ENCODE measurements around the gene HS3ST3B1.
A peak's percentile ranks its signal among the peaks of the same experiment; 100 is the strongest.

HS3ST3B1 gene

GRCh38 chr17:14308636-14308964 is 7.7 kb downstream of the HS3ST3B1 start (continued):
- TF ChIP-seq GLIS1 (tag by site-specific recombination; IDR thresholded peaks at IDR 0.05), result no peak
- no peak for TF ChIP-seq TRIM28 (IDR thresholded peaks at IDR 0.05; ENCODE audit: borderline replicate concordance, low read length)
- no peak for TF ChIP-seq ZNF624 (tag by site-specific recombination; IDR thresholded peaks at IDR 0.05)
- TF ChIP-seq ZFHX2 (tag by site-specific recombination; conservative IDR thresholded peaks at IDR 0.05), result no peak
- no peak for TF ChIP-seq KLF16 (tag by site-specific recombination; IDR thresholded peaks at IDR 0.05)
- no peak for TF ChIP-seq HOXC10 (CRISPR knock-in tag; IDR thresholded peaks at IDR 0.05)
- no peak for TF ChIP-seq ZXDB (tag by site-specific recombination; IDR thresholded peaks at IDR 0.05)
- TF ChIP-seq ZNF645 (tag by site-specific recombination; IDR thresholded peaks at IDR 0.05), result no peak
- TF ChIP-seq ZBTB8A (tag by site-specific recombination; IDR thresholded peaks at IDR 0.05), result no peak

- H3K4me3 ChIP-seq (ENCODE audit: low read depth, low read length), result peak overlapping the region; percentile 53
- H3K9me3 ChIP-seq (ENCODE audit: control insufficient read depth, insufficient read depth, low read depth, low read length), result no peaks in the 10 kb centered on the region
- ChIA-PET POLR2A (interaction anchor here (0.6 to 2.1 kb wide), 8 partner anchors 8 to 1291 kb away, joined by 3 to 42 read pairs (median 4); partner anchors contain the start of genes ELAC2, HS3ST3A1 and HS3ST3B1), CTCF (interaction anchor here (0.6 to 0.8 kb wide), 4 partner anchors 12 to 618 kb away, joined by 3 read pairs; no protein-coding TSS in a partner anchor)
- peaks cover 27% of the 10 kb centered on the region for H3K4me1 ChIP-seq (ENCODE audit: control insufficient read depth, insufficient read depth, low read length)
- H3K27ac ChIP-seq (ENCODE audit: extremely low read depth, low read depth, low read length), result peak overlapping the region; percentile 91
- H3K36me3 ChIP-seq (ENCODE audit: control insufficient read depth in 2 of 2, insufficient read depth in 1 of 2, low read length in 2 of 2), result peaks cover 2 to 3% of the 10 kb centered on the region in 2 experiments; a peak in 2 of 3 replicates
- TF ChIP-seq ZNF350 (tag by site-specific recombination; IDR thresholded peaks at IDR 0.05) (no peak), ZNF26 (tag by site-specific recombination; IDR thresholded peaks at IDR 0.05) (no peak), HOXA7 (CRISPR knock-in tag; IDR thresholded peaks at IDR 0.05; ENCODE audit: borderline replicate concordance) (no peak), ZBTB44 (tag by site-specific recombination; IDR thresholded peaks at IDR 0.05) (no peak), KLF9 (tag by site-specific recombination; IDR thresholded peaks at IDR 0.05; ENCODE audit: low read depth) (peak; percentile 88), ZNF580 (tag by site-specific recombination; IDR thresholded peaks at IDR 0.05) (peak; percentile 66; the same call in 1 of the 2 replicates), SCRT1 (tag by site-specific recombination; IDR thresholded peaks at IDR 0.05; ENCODE audit: borderline replicate concordance) (peak; percentile 96), ZNF513 (tag by site-specific recombination; IDR thresholded peaks at IDR 0.05) (no peak), GLIS2 (tag by site-specific recombination; IDR thresholded peaks at IDR 0.05) (peak; percentile 90), ZNF501 (tag by site-specific recombination; IDR thresholded peaks at IDR 0.05) (peak; percentile 80; the same call in 1 of the 2 replicates), ZNF292 (tag by site-specific recombination; IDR thresholded peaks at IDR 0.05; ENCODE audit: borderline replicate concordance, low read depth) (no peak), ZNF426 (tag by site-specific recombination; IDR thresholded peaks at IDR 0.05) (no peak), ZSCAN5A (tag by site-specific recombination; IDR thresholded peaks at IDR 0.05) (peak; percentile 50; the same call in 1 of the 2 replicates), ZNF184 (tag by site-specific recombination; IDR thresholded peaks at IDR 0.05) (0 out of 2 replicates have a peak, but pooled peaks have one; percentile 22), KLF1 (tag by site-specific recombination; IDR thresholded peaks at IDR 0.05) (peak; percentile 61; the same call in 1 of the 2 replicates), ZBTB48 (tag by site-specific recombination; IDR thresholded peaks at IDR 0.05) (no peak), ZNF707 (tag by site-specific recombination; IDR thresholded peaks at IDR 0.05) (peak; percentile 44; the same call in 1 of the 2 replicates), KLF8 (tag by site-specific recombination; IDR thresholded peaks at IDR 0.05) (peak; percentile 93), PBX3 (CRISPR knock-in tag; IDR thresholded peaks at IDR 0.05) (0 out of 2 replicates have a peak, but pooled peaks have one; percentile 34)
These were observed 8.3 kb downstream of the HS3ST3B1 start for GRCh38 chr17:14308965-14309879.
